GM12864 (cell line): ENCODE results near the gene RRM2.
"Not testable (repeated sequence)": the region's sequence is repeated elsewhere in the genome, so short reads cannot be mapped to it uniquely, and the experiment has no call there.

Source experiments
- DNase-seq: peaks from one replicate; pipeline ENCODE4 v3.0.0-alpha.2; 2011; ENCODE audit warnings: low read depth
- H3K4me3 ChIP-seq: 2 replicates; pipeline ENCODE4 v1.5.1; 2011; ENCODE audit warnings: mild to moderate bottlenecking, low read depth, low read length, control low read depth
- CTCF ChIP-seq: IDR thresholded peaks from 2 replicates; pipeline ENCODE4 v1.5.1; 2011; ENCODE audit warnings: low read depth, mild to moderate bottlenecking, moderate library complexity, low read length, control low read depth, inconsistent platforms; ENCODE audit errors: missing control alignments

Gene RRM2

GRCh38 chr2:10146366-10147005 is 23.9 kb downstream of the RRM2 start:
- TF ChIP-seq CTCF = no peak
- DNase-seq = no peak
- H3K4me3 ChIP-seq = no peak overlapping the region

DNA sequence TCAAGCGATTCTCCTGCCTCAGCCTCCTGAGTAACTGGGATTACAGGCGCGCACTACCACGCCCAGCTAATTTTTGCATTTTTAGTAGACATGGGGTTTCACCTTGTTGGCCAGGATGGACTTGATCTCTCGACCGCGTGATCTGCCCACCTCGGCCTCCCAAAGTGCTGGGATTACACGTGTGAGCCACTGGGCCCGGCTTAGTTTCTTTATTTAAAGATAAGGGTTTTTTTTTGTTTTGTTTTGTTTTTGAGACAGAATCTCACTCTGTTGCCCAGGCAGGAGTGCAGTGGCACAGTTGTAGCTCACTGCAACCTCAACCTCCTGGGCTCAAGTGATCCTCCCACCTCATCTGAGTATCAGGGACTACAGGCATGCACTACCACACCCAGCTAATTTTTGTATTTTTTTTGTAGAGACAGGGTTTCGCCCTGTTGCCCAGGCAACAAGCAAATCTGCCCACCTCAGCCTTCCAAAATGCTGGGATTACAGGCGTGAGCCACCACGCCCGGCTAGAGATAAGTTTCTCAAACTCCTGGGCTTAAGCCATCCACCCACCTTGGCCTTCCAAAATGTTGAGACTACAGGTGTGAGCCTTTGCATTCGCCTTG is 24.6 kb downstream of the RRM2 start:
- DNase-seq, H3K4me3 ChIP-seq: not testable (repeated sequence)

DNA sequence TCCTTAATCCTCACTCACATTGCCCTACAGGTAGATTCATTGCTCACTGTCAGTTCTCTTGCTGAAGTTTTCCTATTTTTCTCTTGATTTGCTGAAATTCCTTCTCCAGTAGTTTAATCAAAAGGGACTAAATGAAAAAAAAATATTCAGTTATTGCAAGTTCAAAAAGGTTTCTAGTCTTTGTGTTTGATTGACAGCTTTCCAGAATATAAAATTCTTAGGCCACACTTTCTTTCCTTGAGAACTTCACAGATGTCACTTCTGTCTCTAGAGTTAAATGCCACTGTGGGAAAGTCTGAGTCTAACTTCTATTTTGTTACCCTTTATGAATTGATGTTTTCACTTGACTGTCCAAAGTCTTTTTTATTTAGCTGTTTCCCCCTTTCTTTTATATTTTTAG is 25.7 kb downstream of the RRM2 start:
- TF ChIP-seq CTCF = no peak
- no peak for DNase-seq
- H3K4me3 ChIP-seq = no peak overlapping the region

GRCh38 chr2:10149635-10150034 is 27.1 kb downstream of the RRM2 start:
- DNase-seq = no peak
- H3K4me3 ChIP-seq = no peak overlapping the region
- no peak for TF ChIP-seq CTCF

- no peak for TF ChIP-seq CTCF
- DNase-seq = no peak
- no peak overlapping the region for H3K4me3 ChIP-seq
Observed at GRCh38 chr2:10150436-10150835, 27.9 kb downstream of the RRM2 start.

- DNase-seq = no peak
- TF ChIP-seq CTCF = no peak
- no peak overlapping the region for H3K4me3 ChIP-seq
Observed at GRCh38 chr2:10151462-10151861, 28.9 kb downstream of the RRM2 start.

GRCh38 chr2:10157293-10157692 is 34.8 kb downstream of the RRM2 start:
- no peak for DNase-seq
- H3K4me3 ChIP-seq = no peak overlapping the region
- TF ChIP-seq CTCF = no peak
